Uterine smooth muscle cell (primary cell): ENCODE data around the gene PLVAP. TPM values are rescaled to one million over a fixed set of nuclear protein-coding genes. Genes with fewer than 3 reads are reported as not detected.

Experiments
- total RNA-seq: library from RNA; depleted of rRNA; stranded (reverse); fragments of >200 nt; gene quantifications from 2 replicates; pipeline ENCODE4 v1.2.3, GENCODE V29; 2014

Gene PLVAP, protein sequence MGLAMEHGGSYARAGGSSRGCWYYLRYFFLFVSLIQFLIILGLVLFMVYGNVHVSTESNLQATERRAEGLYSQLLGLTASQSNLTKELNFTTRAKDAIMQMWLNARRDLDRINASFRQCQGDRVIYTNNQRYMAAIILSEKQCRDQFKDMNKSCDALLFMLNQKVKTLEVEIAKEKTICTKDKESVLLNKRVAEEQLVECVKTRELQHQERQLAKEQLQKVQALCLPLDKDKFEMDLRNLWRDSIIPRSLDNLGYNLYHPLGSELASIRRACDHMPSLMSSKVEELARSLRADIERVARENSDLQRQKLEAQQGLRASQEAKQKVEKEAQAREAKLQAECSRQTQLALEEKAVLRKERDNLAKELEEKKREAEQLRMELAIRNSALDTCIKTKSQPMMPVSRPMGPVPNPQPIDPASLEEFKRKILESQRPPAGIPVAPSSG
- total RNA-seq = 0.22 and 0.50 TPM in 2 replicates

DNA sequence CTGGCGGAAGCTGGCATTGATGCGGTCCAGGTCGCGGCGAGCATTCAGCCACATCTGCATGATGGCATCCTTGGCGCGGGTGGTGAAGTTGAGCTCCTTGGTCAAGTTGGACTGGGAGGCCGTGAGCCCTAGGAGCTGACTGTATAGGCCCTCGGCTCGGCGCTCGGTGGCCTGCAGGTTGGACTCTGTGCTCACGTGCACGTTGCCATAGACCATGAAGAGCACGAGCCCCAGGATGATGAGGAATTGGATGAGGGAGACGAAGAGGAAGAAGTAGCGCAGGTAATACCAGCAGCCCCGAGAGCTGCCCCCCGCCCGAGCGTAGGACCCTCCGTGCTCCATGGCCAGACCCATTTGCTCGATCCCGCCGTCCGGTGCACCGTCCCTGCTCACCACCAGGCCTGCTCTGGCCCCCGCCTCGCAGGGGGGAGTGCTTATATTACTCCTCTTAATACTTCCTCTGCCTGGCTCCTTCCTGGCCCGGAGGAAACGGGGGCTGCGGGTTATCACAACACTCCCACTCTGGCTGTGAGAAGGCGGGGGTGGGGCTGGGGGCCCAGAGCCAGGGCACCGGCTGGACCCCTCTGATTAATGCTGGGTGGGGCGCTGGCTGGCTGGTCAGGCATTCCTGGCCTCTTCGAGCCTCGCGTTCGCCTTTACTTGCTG lies at the start of gene PLVAP:
Gene PLVAP, minus strand, starts transcription at position 408 of the 666 bp plus-strand sequence. Its CDS starts 54 bp downstream, at position 354.

DNA sequence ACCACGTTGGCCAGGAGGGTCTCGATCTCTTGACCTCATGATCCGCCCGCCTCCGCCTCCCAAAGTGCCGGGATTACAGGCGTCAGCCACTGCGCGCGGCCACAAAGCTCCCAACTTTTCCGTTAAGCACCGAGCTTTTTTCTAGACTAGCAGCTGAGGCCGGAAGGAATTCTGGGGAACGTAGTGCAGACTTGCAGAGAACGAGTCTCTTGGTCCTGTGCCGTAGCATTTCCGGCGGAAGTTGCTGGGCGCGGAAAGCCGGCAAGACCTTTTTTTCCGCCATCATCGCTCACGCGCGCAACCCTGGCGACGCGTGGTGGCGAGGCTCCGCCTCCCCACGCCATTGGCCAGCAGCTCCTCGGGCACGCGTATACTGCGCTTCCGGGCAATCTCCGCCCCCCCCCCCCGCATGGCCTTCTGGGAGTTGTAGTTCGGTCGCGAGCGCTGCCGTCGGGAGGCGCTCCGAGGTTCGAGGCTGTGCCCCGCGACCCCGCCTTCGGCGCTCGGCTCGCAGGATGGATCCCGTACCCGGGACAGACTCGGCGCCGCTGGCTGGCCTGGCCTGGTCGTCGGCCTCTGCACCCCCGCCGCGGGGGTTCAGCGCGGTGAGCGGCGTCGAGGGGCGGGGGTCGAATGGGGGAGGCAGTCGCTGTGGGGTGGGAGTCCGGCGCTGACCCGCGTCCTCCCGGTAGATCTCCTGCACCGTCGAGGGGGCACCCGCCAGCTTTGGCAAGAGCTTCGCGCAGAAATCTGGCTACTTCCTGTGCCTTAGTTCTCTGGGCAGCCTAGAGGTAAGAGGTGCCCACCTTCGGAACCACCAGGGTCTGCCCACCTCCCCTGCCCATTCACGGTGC lies 42.7 kb upstream of the PLVAP start, which contains the start of gene MVB12A:
Gene MVB12A, plus strand, starts transcription at position 427 of the 854 bp plus-strand sequence. Its CDS starts 89 bp downstream, at position 516.

DNA sequence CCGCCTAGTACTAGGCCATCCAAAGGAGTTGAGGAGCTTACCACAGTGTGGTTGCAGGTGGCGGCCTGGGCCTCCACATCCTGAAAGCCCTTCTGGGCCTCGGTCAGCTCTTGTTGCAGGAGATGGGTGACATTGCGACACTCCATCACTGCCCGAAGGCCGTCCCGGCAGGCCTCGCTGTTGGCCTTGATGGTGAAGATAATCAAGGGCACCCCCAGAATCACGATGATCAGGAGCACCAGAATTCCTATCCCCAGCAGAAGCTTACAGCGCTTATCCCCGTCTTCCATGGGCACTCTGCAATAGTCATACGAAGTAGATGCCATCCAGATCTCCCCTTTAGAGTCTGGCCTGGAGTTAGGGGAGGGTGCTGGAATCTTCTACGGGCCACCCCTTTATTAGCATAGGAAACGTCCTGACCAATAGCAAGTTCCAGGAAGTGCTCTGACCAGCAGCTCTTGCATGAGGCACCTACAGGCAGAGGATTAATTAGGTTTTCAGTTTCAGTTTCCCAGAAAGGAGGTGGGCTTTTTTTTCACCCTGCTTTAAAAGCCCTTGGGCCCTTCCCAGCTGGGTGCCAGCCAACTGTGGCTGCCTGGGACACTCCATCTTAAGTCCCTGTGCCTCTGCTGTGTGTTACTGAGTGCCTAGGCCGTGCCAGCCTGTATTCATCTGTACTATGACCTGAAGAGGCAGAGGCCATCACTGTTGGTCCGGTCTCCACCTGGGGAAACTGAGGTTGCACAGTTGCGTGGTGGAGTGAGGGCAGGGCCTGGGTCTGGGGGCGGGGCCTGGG lies 28.3 kb upstream of the PLVAP start, which contains the start of gene BST2:
Gene BST2, minus strand, starts transcription at position 381 of the 796 bp plus-strand sequence. Its CDS starts 55 bp downstream, at position 326.

DNA sequence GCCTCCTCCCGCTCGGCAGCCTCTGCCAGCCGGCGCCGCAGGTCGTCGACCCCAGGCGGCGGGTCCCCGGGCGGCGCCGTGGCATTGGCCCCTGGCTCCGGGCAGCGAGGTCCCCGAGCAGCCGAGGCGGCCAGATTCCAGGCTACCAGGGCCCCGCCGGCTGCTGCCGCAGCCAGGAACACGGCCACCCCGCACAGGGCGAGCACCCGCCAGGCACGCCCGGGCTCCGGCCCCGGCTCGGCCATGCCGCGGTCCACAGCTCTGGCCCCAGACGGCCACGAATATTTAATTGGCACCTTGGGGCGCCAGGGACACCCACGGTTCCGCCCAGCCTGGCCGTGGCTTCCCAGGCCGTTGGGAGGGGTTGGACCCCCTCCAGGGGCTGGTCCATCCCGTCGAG lies 16.8 kb upstream of the PLVAP start, which contains the start of gene CCDC194:
Gene CCDC194, minus strand, starts transcription at position 283 of the 400 bp plus-strand sequence. Its CDS starts 38 bp downstream, at position 245.

DNA sequence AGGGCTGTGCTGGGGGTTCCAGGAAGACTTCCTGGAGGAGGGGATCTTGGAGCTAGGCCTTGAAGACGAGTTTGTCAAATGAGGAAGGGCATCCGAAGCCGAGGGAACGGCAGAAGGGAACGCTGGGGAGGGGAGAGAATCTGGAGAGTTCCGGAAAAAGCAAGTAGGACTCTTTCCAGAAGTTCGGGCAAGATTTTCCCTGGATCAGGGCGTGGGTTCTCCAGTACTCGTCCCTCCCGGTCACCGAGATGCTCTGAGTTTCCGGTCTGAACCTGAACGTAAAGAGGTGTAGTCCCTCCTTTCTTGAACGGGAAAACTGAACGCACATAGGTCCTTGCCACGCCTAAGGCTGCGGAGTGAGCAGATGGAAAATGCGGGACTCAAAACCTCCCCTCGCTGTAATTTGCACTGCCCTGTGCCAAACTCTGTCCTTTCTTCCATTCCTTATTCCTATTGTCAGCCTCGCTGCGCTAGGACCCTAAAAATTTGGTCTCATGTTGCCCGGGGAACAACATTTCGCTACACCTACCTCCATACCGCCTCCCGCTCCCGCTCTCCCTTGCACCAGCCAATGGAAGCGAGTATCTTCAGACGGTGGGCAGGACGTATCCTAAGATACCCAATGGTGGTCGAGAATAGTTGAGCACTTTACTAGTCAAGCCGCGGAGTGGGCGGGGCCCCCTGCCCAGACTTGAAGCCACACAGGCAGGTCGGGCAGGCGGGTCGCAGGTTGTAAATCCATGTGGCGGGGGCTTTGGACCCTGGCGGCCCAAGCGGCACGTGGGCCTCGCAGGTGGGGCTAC lies 40.1 kb downstream of the PLVAP start, which contains the start of gene GTPBP3:
Gene GTPBP3, plus strand, starts transcription at position 682 of the 803 bp plus-strand sequence. Its CDS starts 59 bp downstream, at position 741.

DNA sequence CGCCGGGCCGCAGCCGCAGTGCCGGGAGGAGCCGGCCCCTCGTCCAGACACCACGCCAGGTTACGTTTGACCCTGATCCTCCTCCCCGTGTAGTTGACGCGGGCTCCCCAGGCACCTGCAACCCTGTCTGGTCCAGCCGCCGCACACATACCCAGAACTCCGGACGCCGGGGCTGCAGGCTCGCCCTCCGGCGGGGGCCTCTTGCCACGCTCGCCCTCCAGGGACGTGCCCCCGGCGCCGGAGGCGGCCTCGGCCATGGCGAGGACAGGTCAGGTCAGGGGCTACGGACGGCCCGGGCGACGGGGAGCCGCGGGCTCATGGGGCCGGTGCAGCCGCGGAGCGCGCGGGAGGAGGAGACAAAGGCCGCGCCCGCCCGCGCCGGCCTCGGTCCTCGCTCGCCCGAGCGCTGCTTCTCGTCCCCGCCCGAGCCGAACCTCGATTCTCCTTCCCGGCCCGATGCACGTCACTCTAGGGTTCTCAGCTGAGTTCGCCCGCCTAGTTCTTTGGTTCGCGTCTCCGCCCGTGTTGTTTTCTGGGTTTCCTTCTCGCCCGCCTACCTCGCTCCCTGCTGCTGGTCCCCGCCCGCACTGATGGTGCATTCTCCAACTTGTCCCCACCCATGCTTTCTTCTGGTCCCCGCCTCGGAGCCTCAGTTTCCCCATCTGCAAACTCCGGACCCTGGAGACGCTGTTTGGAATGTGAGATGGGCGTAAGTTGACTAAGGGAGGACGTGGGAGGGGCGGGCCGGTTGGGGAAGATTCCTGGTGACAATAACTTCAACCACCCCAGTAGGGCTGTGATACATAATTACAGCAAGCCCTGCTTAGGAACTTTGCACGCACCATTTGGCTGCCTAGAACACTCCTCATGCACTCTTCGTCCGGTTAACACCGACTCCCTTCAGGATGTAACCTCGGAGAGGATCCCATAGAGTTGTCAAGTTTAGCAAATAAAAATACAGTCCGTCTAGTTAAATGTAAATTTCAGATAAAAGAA lies 42.4 kb downstream of the PLVAP start, which contains the start of gene ANO8:
Gene ANO8, minus strand, starts transcription at position 442 of the 996 bp plus-strand sequence. Its CDS starts 185 bp downstream, at position 257.

DNA sequence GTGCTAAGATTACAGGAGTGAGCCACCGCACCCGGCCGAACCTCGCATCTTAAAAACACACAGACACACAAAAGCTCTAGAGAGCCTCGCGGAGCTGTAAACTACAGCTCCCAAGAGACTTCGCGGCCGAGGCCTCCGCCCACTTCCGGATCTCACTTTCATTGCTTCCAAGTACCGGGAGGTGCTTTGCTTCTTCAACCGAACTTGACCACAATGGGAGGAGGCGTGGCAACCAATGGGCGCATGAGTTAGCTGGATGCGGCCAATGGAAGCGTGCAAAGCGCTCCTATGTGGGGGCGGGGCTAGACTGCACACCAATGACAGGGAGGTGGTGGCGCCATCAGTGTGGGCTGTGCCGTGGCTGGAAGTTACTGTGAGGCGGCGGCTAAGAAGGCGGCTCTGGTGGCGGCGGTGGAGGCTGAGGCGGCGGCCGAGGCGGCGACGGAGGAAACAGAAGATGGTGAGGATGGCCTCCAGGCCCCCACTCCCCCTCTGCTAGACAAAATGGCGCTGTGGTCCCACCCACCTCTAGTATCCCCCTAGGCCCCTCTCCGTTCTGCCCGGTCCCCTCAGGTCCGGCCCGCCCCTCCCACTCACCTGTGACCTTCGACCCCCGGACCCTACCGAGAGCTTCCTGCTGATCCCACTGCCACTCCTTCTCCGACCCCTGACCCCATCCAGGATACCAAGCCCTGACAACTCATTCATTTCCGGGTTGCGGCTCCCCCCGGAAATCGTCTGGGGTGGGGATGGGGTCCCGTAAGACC lies 67.8 kb downstream of the PLVAP start, which contains the start of gene DDA1:
Gene DDA1, plus strand, starts transcription at position 366 of the 767 bp plus-strand sequence. Its CDS starts 92 bp downstream, at position 458.

DNA sequence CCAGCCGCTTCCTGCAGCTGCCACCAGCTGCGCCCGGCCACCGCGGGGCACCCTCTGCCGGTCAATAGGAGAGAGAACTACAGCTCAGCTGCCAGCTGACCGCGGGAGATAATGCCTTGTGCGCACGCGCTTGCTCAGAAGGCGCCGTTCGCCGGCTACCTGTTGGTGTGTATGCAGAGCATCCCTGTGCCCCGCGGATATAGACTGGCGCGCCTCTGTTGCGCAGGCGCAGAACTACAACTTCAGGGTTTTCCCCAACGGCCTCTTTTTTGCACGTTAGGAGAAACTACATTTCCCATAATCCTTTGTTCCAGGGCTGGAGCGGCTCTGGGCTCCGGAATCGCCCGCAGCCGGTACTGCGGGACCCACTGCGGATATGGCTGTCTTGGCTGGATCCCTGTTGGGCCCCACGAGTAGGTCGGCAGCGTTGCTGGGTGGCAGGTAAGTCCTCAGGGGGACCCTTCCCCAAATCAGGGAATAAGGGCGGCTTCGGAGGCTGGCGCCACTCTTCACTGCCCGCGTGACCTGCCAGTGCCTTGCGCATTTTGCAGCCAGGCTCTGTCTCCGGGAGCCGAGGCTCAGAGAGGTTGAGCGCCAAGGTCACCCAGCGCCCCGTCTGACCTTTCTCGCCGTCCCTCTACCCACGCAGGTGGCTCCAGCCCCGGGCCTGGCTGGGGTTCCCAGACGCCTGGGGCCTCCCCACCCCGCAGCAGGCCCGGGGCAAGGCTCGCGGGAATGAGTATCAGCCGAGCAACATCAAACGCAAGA lies 71.4 kb downstream of the PLVAP start, which contains the start of gene MRPL34:
Gene MRPL34, plus strand, starts transcription at position 356 of the 768 bp plus-strand sequence. Its CDS starts 21 bp downstream, at position 377.

DNA sequence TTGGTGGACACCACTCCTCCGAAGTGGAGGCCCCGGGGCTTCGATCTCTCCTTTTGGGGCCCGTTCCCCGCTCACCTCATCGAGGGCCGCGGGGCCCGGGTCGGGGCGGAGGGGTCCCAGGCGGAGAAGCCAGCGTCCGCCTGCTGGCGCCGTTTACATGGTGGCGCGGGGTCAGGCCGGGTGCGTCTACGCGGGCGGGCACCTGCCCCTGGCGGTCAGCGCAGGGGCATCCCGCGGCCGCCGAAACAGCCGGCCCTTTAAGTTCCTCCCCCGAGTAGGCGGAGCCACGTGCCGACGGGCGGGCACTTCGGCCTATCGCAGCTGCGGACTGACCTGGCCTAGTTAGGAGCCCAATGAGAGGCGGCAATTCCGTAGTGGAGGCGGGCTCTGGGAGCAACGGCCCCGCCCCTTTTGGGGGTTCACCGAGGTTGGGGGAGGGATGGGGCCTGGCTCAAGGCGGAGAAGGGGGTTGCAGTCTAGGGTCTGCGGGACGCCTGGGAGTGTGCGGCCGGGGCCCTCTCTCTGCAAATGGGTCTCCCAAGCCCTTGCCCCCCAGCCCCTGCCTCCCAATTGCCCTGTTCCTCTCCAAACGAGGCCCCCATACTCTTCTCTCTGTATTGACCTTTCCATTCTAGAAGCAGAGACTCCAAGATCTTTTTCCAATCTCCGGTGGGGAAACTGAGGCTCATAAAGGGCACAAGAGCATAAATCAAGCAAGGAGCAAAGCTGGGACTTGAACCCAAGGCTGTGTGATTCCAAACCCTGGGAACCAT lies 73.8 kb downstream of the PLVAP start, which contains the start of gene ABHD8:
Gene ABHD8, minus strand, starts transcription at position 259 of the 773 bp plus-strand sequence. CDS start 1,809 bp downstream, outside the sequence.

Other genes with a start within 250 kb of the PLVAP start
- 20.7 and 35.5 TPM in 2 replicates for gene USE1, start 162.0 kb downstream of the PLVAP start, total RNA-seq
- gene OCEL1, start 151.1 kb downstream of the PLVAP start, total RNA-seq = 1.8 and 5.0 TPM in 2 replicates
- gene NR2F6, start 131.4 kb downstream of the PLVAP start, total RNA-seq = 48.8 and 51.2 TPM in 2 replicates
- under 0.01 TPM in 1 of 2 replicates, not detected in the other for gene USHBP1, start 112.6 kb downstream of the PLVAP start, total RNA-seq
- 80.6 and 96.4 TPM in 2 replicates for gene BABAM1, start 109.9 kb downstream of the PLVAP start, total RNA-seq
- 0.44 and 1.00 TPM in 2 replicates for gene ANKLE1, start 95.4 kb downstream of the PLVAP start, total RNA-seq
- gene ABHD8, start 73.9 kb downstream of the PLVAP start, total RNA-seq = 10.8 and 20.4 TPM in 2 replicates
- gene MRPL34, start 71.5 kb downstream of the PLVAP start, total RNA-seq = 33.4 and 35.2 TPM in 2 replicates
- 16.2 and 25.8 TPM in 2 replicates for gene DDA1, start 67.8 kb downstream of the PLVAP start, total RNA-seq
- 5.4 and 6.3 TPM in 2 replicates for gene ANO8, start 42.5 kb downstream of the PLVAP start, total RNA-seq
- gene GTPBP3, start 39.8 kb downstream of the PLVAP start, total RNA-seq = 16.9 and 27.0 TPM in 2 replicates
- not detected in 2 replicates for gene CCDC194, start 16.9 kb upstream of the PLVAP start, total RNA-seq
- 0.77 and 2.1 TPM in 2 replicates for gene BST2, start 28.3 kb upstream of the PLVAP start, total RNA-seq
- 36.7 and 38.1 TPM in 2 replicates for gene MVB12A, start 42.7 kb upstream of the PLVAP start, total RNA-seq
- gene TMEM221, start 71.3 kb upstream of the PLVAP start, total RNA-seq = 0.25 TPM in 1 of 2 replicates, not detected in the other
- not detected in 2 replicates for gene NXNL1, start 83.6 kb upstream of the PLVAP start, total RNA-seq
- 15.6 and 41.9 TPM in 2 replicates for gene SLC27A1, start 93.2 kb upstream of the PLVAP start, total RNA-seq
- gene PGLS, start 134.3 kb upstream of the PLVAP start, total RNA-seq = 38.1 and 64.4 TPM in 2 replicates
- gene COLGALT1, start 178.3 kb upstream of the PLVAP start, total RNA-seq = 102 and 118 TPM in 2 replicates